HEK293 (cell line): Measurements from ENCODE around the gene MAGI1.

Experiments
- CTCF ChIA-PET: fragments of 350-600 bp; formaldehyde crosslinking; extraction: SDS; loops from one replicate; lab custom pipeline; 2021; ENCODE audit warnings: antibody characterized with exemption; lab: Yijun Ruan, JAX
- POLR2A ChIA-PET: fragments of 300-600 bp; formaldehyde crosslinking; extraction: SDS; loops from one replicate; lab custom pipeline; 2020; ENCODE audit warnings: antibody characterized with exemption, inconsistent platforms; lab: Yijun Ruan, JAX
- H3K27ac ChIP-seq: fragments of 200-500 bp; sonication (Bioruptor generic); 2 replicates; pipeline ENCODE4 v1.5.1; 2014; ENCODE audit warnings: low read depth, low read length, control low read depth, inconsistent platforms; ENCODE audit errors: extremely low read depth
- H3K36me3 ChIP-seq, 2 experiments: fragments of 200-500 bp in 1 of 2; sonication (Bioruptor generic) in 1 of 2; 1 replicate in 1 of 2; 2 replicates in 1 of 2; pipeline ENCODE4 v1.5.1; 2014 to 2017; ENCODE audit warnings: inconsistent platforms in 2 of 2, low read length in 2 of 2; ENCODE audit not compliant: control insufficient read depth in 2 of 2, insufficient read depth in 1 of 2
- H3K4me1 ChIP-seq: fragments of 200-500 bp; sonication (Bioruptor generic); 2 replicates; pipeline ENCODE4 v1.5.1; 2014; ENCODE audit warnings: mild to moderate bottlenecking, low read length, inconsistent platforms; ENCODE audit not compliant: control insufficient read depth, insufficient read depth
- H3K4me3 ChIP-seq: 2 replicates; pipeline ENCODE4 v1.5.1; 2011; ENCODE audit warnings: low read depth, mild to moderate bottlenecking, control low read depth, low read length, moderate library complexity
- H3K9me3 ChIP-seq: fragments of 200-500 bp; sonication (Bioruptor generic); 2 replicates; pipeline ENCODE4 v1.5.1; 2014; ENCODE audit warnings: low read depth, low read length, inconsistent platforms; ENCODE audit not compliant: control insufficient read depth, insufficient read depth
- EGR2 ChIP-seq: fragments of 450-650 bp; formaldehyde crosslinking; IDR thresholded peaks from 2 replicates; pipeline ENCODE4 v1.5.1; 2016; ENCODE audit warnings: low read depth, missing biosample characterization, missing genetic modification characterization
- PRDM6 ChIP-seq: fragments of 450-650 bp; formaldehyde crosslinking; IDR thresholded peaks from 2 replicates; pipeline ENCODE4 v1.5.1; 2017; ENCODE audit warnings: missing biosample characterization, missing genetic modification characterization
- REPIN1 ChIP-seq: fragments of 450-650 bp; formaldehyde crosslinking; IDR thresholded peaks from 2 replicates; pipeline ENCODE4 v1.5.1; 2017; ENCODE audit warnings: missing biosample characterization, missing genetic modification characterization, low read depth
- YY1 ChIP-seq: fragments of 450-650 bp; formaldehyde crosslinking; IDR thresholded peaks from 2 replicates; pipeline ENCODE4 v1.5.1; 2018; ENCODE audit warnings: missing biosample characterization, missing genetic modification characterization
- ZBTB44 ChIP-seq: fragments of 450-650 bp; IDR thresholded peaks from 2 replicates; pipeline ENCODE4 v1.5.1; 2018; ENCODE audit warnings: missing biosample characterization, mild to moderate bottlenecking, missing genetic modification characterization
- ZBTB8A ChIP-seq: fragments of 450-650 bp; formaldehyde crosslinking; IDR thresholded peaks from 2 replicates; pipeline ENCODE4 v1.5.1; 2016; ENCODE audit warnings: missing biosample characterization, missing genetic modification characterization
- ZFHX2 ChIP-seq: fragments of 450-650 bp; formaldehyde crosslinking; conservative IDR thresholded peaks from 2 replicates; pipeline ENCODE4 v1.5.1; 2016; ENCODE audit warnings: missing biosample characterization, missing genetic modification characterization
- ZIC2 ChIP-seq: fragments of 450-650 bp; formaldehyde crosslinking; IDR thresholded peaks from 2 replicates; pipeline ENCODE4 v1.5.1; 2016; ENCODE audit warnings: missing biosample characterization, missing genetic modification characterization
- ZNF202 ChIP-seq: fragments of 450-650 bp; formaldehyde crosslinking; IDR thresholded peaks from 2 replicates; pipeline ENCODE4 v1.5.1; 2016; ENCODE audit warnings: missing biosample characterization, missing genetic modification characterization, borderline replicate concordance
- ZNF324 ChIP-seq: fragments of 450-650 bp; formaldehyde crosslinking; IDR thresholded peaks from 2 replicates; pipeline ENCODE4 v1.5.1; 2016; ENCODE audit warnings: missing biosample characterization, missing genetic modification characterization
- ZNF398 ChIP-seq: fragments of 450-650 bp; formaldehyde crosslinking; IDR thresholded peaks from 2 replicates; pipeline ENCODE4 v1.5.1; 2017; ENCODE audit warnings: missing biosample characterization, missing genetic modification characterization
- ZNF48 ChIP-seq: fragments of 450-650 bp; formaldehyde crosslinking; IDR thresholded peaks from 2 replicates; pipeline ENCODE4 v1.5.1; 2016; ENCODE audit warnings: missing biosample characterization, missing genetic modification characterization
- ZNF571 ChIP-seq: fragments of 450-650 bp; formaldehyde crosslinking; IDR thresholded peaks from 2 replicates; pipeline ENCODE4 v1.5.0; 2017; ENCODE audit warnings: missing biosample characterization, missing genetic modification characterization
- ZNF585B ChIP-seq: fragments of 450-650 bp; formaldehyde crosslinking; IDR thresholded peaks from 2 replicates; pipeline ENCODE4 v1.5.1; 2016; ENCODE audit warnings: missing biosample characterization, missing genetic modification characterization
- ZNF600 ChIP-seq: fragments of 450-650 bp; formaldehyde crosslinking; IDR thresholded peaks from 2 replicates; pipeline ENCODE4 v1.5.1; 2016; ENCODE audit warnings: missing biosample characterization, missing genetic modification characterization
- ZNF626 ChIP-seq: fragments of 450-650 bp; sonication (Bioruptor Pico); formaldehyde crosslinking; IDR thresholded peaks from 2 replicates; pipeline ENCODE4 v1.5.1; 2018; ENCODE audit warnings: missing biosample characterization, missing genetic modification characterization, inconsistent platforms
- ZSCAN18 ChIP-seq: fragments of 450-650 bp; formaldehyde crosslinking; IDR thresholded peaks from 2 replicates; pipeline ENCODE4 v1.5.1; 2016; ENCODE audit warnings: missing biosample characterization, missing genetic modification characterization
- TF ChIP-seq, protein P1 (sequence below): fragments of 450-650 bp; formaldehyde crosslinking; IDR thresholded peaks from 2 replicates; pipeline ENCODE4 v1.5.1; 2017; ENCODE audit warnings: missing biosample characterization, missing genetic modification characterization
- TF ChIP-seq, protein P2 (sequence below): fragments of 450-650 bp; IDR thresholded peaks from 2 replicates; pipeline ENCODE4 v1.5.1; 2018; ENCODE audit warnings: missing biosample characterization, missing genetic modification characterization

Gene MAGI1

GRCh38 chr3:65811086-65811761 lies 227.5 kb downstream of the MAGI1 start (continued):
- TF ChIP-seq ZNF398 (no peak), ZNF626 (tag by site-specific recombination) (no peak)
- TF ChIP-seq, all 188 proteins: peak for 6

DNA sequence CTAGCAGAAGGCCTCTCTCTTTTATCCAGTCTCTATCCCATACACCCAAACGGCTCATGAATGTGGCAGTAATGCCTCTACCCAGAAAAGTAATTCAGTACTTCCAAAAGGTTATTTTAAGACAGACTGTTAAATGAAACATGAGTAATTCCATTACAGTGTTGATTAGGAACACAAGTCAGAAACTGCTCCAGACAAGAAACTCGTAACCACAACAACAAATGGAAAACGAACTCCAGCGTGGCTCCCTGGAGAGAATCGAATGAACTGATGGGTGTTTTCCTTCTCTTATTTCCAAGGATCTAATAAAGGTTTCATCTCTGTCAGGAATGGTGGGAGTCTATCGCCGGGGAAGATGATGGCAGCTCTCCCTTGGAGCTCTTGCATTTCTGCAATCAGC lies 228.4 kb downstream of the MAGI1 start:
- CTCF ChIA-PET: interaction anchor here (0.6 kb wide), 1 partner anchor 189 kb away, joined by 3 read pairs; no protein-coding TSS in a partner anchor

GRCh38 chr3:65809641-65810150 lies 229.0 kb downstream of the MAGI1 start:
- ChIA-PET POLR2A (no interaction called here), CTCF (no interaction called here)
- H3K4me1 ChIP-seq: peaks cover 9% of the 10 kb centered on the region; the same call in 1 of the 2 replicates
- TF ChIP-seq ZNF324 (tag by site-specific recombination): no peak
- TF ChIP-seq EGR2 (tag by site-specific recombination): peak; percentile 51
- no peak for TF ChIP-seq ZNF202 (tag by site-specific recombination)
- peak; percentile 53 for TF ChIP-seq ZFHX2 (tag by site-specific recombination)
- no peak for TF ChIP-seq ZNF571 (tag by site-specific recombination)
- TF ChIP-seq, all 188 proteins: peak for 2
- Histone ChIP-seq H3K4me3 (no peak overlapping the region), H3K27ac (no peak overlapping the region), H3K36me3 (no peaks in the 10 kb centered on the region), H3K9me3 (no peaks in the 10 kb centered on the region)

More for the DNA sequence above, 228.4 kb downstream of the MAGI1 start:
- TF ChIP-seq ZIC2 (tag by site-specific recombination) (no peak), ZNF600 (tag by site-specific recombination) (0 out of 2 replicates have a peak, but pooled peaks have one; percentile 22), PRDM6 (tag by site-specific recombination) (peak; percentile 77), ZBTB44 (peak; percentile 31; the same call in 1 of the 2 replicates)
- H3K27ac ChIP-seq: no peak overlapping the region
- POLR2A ChIA-PET: no interaction called here
- H3K9me3 ChIP-seq: no peaks in the 10 kb centered on the region
- no peak overlapping the region for H3K4me3 ChIP-seq
- peaks cover 15% of the 10 kb centered on the region for H3K4me1 ChIP-seq
- H3K36me3 ChIP-seq: no peaks in the 10 kb centered on the region

DNA sequence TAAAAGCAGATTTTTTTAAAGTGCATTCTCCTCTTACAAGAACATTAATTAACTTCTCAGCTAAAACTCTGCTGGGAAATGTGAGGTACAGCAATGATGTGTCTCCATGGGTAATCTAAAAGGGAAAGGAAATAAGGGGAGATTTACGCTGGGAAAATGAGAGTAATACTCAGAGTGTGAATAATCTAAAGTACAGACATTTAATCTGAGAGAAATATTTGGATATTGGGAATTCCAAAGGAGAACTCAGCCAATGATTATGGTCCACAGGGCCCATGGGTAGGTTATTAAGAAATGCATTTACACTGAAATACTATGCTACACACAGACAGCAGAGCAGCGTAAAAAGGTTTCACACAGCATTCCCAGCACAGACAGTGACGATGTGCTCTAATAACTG lies 229.9 kb downstream of the MAGI1 start:
- Histone ChIP-seq H3K4me1 (peaks cover 9% of the 10 kb centered on the region; the same call in 1 of the 2 replicates), H3K9me3 (no peaks in the 10 kb centered on the region), H3K27ac (no peak overlapping the region), H3K36me3 (no peaks in the 10 kb centered on the region), H3K4me3 (no peak overlapping the region)
- CTCF ChIA-PET: no interaction called here
- POLR2A ChIA-PET: no interaction called here
- no peak for TF ChIP-seq REPIN1
- TF ChIP-seq ZBTB8A (tag by site-specific recombination): no peak
- no peak for TF ChIP-seq ZNF571 (tag by site-specific recombination)
- TF ChIP-seq ZNF585B (tag by site-specific recombination): no peak
- TF ChIP-seq, protein P1, sequence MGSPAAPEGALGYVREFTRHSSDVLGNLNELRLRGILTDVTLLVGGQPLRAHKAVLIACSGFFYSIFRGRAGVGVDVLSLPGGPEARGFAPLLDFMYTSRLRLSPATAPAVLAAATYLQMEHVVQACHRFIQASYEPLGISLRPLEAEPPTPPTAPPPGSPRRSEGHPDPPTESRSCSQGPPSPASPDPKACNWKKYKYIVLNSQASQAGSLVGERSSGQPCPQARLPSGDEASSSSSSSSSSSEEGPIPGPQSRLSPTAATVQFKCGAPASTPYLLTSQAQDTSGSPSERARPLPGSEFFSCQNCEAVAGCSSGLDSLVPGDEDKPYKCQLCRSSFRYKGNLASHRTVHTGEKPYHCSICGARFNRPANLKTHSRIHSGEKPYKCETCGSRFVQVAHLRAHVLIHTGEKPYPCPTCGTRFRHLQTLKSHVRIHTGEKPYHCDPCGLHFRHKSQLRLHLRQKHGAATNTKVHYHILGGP: no peak
- no peak for TF ChIP-seq ZSCAN18 (tag by site-specific recombination)
- TF ChIP-seq YY1: no peak
- TF ChIP-seq ZNF48: no peak
- TF ChIP-seq, protein P2, sequence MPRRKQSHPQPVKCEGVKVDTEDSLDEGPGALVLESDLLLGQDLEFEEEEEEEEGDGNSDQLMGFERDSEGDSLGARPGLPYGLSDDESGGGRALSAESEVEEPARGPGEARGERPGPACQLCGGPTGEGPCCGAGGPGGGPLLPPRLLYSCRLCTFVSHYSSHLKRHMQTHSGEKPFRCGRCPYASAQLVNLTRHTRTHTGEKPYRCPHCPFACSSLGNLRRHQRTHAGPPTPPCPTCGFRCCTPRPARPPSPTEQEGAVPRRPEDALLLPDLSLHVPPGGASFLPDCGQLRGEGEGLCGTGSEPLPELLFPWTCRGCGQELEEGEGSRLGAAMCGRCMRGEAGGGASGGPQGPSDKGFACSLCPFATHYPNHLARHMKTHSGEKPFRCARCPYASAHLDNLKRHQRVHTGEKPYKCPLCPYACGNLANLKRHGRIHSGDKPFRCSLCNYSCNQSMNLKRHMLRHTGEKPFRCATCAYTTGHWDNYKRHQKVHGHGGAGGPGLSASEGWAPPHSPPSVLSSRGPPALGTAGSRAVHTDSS (tag by site-specific recombination): no peak
